Fibroblast of skin of right biceps (primary cell): Measurements from ENCODE around the gene GLIS1.

Experiments
- DNase-seq: peaks from one replicate; pipeline ENCODE4 v3.0.0-alpha.2; 2013

The GLIS1 gene

GRCh38 chr1:53503433-53504217 is 235.3 kb downstream of the GLIS1 start:
- peak; percentile 15 for DNase-seq

DNA sequence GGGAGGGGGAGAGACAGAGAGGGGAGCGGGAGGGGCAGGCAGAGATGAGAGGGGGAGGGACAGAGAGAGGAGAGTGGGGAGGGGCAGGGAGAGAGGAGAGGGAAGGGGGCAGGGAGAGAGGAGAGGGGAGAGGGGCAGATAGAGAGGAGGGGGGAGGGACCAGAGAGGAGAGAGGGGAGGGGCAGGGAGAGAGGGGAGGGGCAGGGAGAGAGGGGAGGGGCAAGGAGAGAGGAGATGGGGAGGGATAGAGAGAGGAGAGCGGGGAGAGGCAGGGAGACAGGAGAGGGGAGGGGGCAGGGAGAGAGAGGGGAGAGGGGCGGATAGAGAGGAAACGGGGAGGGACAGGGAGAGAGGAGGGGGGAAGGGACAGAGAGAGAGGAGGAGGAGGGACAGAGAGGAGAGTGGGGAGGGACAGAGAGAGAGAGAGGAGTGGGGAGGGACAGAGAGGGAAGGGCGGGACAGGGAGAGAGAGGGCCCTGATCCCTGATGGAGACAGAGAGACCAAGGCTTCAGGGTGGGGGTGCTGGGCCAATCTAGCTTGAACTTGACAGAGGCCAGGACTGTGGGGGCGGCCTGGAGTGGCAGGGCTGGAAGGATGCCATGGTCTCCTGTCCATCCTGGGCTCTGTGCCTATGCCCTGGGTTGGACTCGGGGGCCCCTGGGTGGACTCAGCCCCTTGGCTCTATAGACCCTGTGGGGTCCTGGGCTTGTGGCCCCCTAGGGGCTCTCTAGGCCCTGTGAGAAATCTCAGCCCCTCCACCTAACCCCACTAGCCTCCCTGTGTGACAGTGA is 236.1 kb downstream of the GLIS1 start:
- DNase-seq: peak; percentile 65

GRCh38 chr1:53501065-53502005 is 237.6 kb downstream of the GLIS1 start:
- DNase-seq: no peak

GRCh38 chr1:53500204-53501064 is 238.5 kb downstream of the GLIS1 start:
- no peak for DNase-seq

DNA sequence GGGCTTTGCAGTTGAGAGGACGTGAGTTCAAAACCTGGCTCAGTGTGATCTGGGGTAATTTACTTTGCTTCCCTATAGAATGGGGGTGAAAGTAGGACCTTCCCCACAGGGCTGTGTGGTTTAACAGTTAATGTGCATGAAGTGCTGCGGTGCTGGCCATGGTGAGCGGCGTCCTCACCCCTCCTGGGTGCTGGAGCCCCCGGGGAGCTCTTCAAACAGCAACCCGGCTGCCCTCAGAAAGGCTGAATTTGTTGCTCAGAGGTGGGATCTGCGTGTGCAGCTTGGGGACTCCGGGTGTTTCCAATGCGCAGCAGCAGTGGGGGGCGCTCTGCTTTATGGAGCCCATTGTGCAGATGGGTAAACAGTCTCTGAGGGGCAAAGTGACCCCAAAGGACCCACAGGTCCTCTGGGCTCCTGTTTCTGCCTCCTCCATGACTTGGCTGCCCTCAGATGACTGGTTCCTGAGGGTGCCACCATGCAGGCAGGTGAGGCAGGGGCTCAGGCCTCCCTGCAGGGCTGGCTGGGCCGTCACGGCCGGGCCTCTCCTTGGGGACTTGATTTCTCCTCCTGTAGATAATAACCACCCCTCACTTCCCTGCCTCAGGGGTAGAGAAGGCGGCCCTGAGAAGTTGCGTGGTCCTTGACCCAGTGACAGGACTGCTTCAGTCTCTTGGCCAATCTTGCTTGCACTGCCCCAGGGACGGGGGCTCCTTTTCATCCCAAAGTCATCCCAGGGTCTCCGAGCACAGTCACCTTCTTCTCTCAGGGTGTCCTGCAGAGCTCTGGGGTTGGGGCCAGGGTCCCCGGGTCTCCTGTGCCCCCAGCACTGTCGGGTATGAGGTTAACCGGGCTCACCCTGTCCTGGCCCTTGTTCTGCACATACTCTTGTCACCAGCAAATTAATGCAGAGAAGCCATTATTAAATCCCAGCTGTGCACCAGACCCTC is 239.4 kb downstream of the GLIS1 start:
- DNase-seq: no peak

GRCh38 chr1:53498555-53499131 is 240.3 kb downstream of the GLIS1 start:
- peak; percentile 60 for DNase-seq

DNA sequence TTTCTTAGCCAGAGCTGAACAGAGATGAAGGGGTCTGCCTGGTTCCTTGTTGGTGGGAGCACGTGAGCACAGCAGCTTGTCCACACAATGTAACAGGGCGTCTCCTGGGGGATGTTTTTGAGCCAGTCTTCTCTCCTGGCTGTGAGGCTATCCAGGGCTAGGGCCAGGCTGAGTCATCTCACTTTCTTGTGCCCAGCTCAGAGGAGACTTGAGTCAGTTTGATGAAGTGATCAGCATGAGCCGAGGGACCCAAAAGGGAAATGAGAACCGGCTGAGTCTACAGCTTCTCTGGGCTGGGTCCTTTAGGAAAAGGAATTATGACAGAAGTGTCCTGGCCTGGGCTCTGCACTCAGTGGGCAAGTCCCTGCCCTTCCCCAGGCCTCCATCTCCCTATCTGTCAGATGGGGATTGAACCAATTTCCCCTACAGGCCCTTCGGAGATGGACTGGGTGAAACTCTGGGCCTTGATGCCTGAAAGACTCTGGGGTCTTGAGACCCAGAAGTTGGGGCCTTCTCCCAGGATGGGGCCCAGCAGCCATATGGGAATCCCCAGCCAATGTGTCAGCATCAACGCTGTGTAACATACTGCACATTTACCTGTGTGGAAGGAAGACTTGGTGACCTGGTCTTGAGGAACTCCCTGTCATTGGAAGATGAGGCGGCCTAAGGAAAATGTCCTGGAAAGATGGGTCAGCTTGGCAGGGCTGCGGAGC is 243.2 kb downstream of the GLIS1 start:
- peak; percentile 19 for DNase-seq

DNA sequence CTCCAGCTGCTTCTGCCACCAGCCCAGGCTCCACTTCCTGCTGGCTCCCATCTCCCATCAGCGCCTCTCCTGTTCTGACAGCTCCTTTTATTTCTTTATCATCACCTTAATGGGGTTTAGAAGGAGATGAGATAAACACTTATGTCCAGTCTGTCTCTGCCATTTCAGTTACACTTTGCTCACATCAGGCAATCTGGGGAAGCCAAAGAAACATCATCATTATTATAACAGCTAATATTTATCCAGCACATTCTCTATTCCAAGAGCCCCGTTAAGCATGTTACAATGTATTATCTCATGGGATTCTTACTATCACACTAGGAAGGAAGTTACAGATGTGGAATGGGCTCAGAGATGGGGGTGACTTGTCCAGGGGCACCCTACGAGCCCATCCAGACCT is 248.6 kb downstream of the GLIS1 start:
- DNase-seq: no peak

DNA sequence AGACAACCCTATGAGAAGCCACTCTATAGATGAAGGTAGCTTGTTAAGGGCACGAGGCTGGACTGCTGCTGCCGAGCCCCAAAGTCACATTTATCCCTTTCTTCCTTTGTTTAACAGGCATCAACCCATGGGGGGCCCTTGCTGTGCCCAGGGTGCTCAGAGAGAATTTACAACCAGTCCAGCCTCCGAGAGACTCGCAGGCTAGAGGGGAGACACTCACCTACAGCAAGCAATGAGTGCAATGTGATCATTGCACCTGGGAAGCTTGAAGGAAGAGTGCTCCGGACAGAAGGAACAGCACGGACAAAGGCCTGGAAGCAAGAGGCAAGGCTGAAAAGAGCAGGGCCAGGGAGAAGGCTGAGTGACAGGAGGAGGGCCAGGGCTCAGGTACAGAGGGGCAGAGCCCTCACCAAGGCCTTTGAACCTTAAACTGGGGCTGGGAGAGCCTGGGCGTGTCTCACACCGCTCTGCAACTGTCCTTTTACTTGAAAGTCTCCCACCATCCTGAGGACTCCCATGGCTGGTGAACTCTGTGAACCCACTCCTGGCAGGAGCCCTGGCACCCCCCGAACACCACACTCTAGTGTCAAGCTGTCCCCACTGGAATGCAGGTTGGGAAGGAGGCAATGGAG is 252.5 kb downstream of the GLIS1 start:
- DNase-seq: no peak

GRCh38 chr1:53485478-53486394 is 253.2 kb downstream of the GLIS1 start:
- DNase-seq: peak; percentile 74

- no peak for DNase-seq
Observed at GRCh38 chr1:53484705-53485477, 254.1 kb downstream of the GLIS1 start.

- no peak for DNase-seq
Observed at GRCh38 chr1:53483656-53484055, 255.3 kb downstream of the GLIS1 start.

DNA sequence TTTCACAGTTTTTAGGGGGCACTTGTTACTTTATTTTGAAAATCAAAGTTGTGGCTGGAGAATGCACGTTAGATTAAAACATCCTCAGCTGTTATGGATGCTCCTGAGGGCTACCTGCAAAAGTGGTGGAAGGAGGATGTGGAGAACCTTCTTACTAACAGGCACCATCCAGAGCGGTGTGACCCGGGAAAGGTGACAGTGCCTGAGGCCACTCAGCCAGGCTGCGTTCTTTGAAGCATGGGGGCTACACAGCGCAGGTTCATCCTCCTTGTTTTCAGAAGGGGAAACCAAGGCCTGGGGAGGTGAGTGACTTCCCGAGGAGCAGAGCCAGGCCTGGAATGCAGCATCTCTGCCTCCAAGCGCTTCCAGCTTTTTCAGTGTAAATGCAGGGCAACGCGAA is 255.8 kb downstream of the GLIS1 start:
- no peak for DNase-seq

DNA sequence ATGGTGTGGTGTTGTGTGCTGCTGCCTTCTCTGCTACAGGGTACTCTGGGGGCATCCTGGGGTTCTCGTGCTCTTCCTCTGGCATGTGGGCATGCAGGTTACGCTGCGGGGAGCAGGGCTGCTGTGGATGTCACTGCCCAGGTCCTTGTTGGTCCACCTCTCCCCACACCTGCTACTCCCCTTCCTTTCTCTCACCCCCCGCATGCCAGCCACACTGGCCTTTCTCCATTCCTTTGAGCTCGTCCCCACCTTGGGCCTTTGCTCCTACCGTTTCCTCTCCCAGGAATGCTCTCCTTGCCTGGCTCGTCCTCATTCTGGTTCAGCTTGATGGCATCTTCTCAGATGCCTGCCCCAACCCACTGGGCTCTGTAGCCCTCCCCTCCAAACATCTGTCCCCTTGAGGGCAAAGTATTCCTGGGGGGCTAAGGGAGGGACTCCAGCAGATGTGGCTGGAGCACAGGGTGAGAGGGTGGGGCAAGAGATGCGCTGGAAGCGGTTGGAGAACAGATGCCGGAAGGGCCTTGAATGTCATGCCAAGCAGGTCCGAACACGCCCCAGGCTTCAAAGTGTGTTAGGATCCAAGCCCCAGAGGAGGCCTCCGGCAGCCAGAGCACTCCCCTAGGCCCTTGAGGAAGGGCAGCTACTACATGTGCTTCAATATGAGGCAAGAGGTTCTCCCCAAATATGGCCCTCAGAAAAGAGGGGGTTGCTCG is 256.4 kb downstream of the GLIS1 start:
- no peak for DNase-seq

DNA sequence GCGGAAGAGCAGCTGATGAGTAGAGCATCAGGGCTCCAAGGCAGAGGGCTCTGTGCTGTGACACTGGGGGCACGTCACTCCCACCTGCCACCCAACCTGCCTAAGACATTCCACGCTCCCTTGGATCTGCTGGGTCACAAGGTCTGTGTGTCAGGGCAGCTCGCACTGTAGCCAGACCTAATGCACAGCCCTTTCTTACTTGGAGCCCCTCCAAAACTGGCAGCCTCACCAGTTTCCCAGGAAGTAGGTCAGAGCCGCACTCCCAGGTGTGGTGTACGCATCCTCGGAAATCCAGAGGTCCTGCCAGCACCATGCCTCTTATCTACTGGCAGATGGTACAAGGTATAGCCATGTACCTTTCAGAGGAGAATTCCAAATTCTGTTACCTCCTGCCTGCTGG is 257.5 kb downstream of the GLIS1 start:
- DNase-seq: no peak

DNA sequence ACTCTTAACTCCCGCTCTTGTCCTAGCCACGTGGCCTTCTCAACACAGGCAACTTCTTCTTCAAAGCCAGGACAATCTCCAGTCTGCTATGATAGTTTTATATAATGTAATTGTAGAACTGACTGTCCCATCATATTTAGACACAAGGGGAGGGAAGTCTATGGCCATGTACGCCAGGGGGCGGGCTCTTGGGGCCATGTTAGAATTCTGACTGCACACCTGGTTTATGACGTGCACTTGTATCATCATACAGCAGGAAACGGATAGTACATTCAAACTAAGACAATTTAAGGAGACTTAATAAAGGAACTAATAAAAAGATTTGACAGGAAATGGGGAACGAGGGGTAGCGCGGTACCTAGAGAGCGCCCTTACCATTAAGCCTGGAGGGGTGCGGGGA is 258.3 kb downstream of the GLIS1 start:
- no peak for DNase-seq

- no peak for DNase-seq
Observed at GRCh38 chr1:53478502-53478818, 260.5 kb downstream of the GLIS1 start.
